H1 (cell line): Measurements from ENCODE around the gene RABL6. TPM values are rescaled to one million over a fixed set of nuclear protein-coding genes. Genes with fewer than 3 reads are reported as not detected.

Experiments used
- CBX5 ChIP-seq: fragments of 300-800, 300-1000 bp; sonication (generic); IDR thresholded peaks from 2 replicates; pipeline ENCODE4 v1.7.1; 2016; ENCODE audit warnings: antibody characterized with exemption, low read length, low read depth
- KDM5A ChIP-seq: fragments of 200-600 bp; IDR thresholded peaks from 2 replicates; pipeline ENCODE4 v1.7.1; 2012; ENCODE audit warnings: mild to moderate bottlenecking, low read length, inconsistent platforms, mixed read lengths
- PHF8 ChIP-seq: fragments of 200-600 bp; sonication (generic); conservative IDR thresholded peaks from 2 replicates; pipeline ENCODE4 v1.7.1; 2012; ENCODE audit warnings: low read depth, mild to moderate bottlenecking, inconsistent platforms, low read length, moderate library complexity
- RAD21 ChIP-seq, 2 experiments: IDR thresholded peaks in 1 of 2; conservative IDR thresholded peaks in 1 of 2; 2 replicates each; pipeline ENCODE4 v1.6.1; 2011; ENCODE audit warnings: low read depth in 2 of 2, low read length in 2 of 2, improper control_type of control experiment in 1 of 2, inconsistent platforms in 1 of 2, mild to moderate bottlenecking in 1 of 2, moderate library complexity in 1 of 2
- TEAD4 ChIP-seq: IDR thresholded peaks from 2 replicates; pipeline ENCODE4 v1.6.1; 2012; ENCODE audit warnings: low read depth, low read length, inconsistent platforms, mixed read lengths
- polyA plus RNA-seq, 7 experiments: library from polyadenylated mRNA; depleted of rRNA in 3 of 7; stranded (reverse) in 5 of 7; unstranded in 2 of 7; fragments of >200 nt in 5 of 7; fragments of 200-250 nt in 2 of 7; gene quantifications; 1 replicate in 5 of 7; 2 replicates in 1 of 7; 4 replicates in 1 of 7; pipeline versions ENCODE4 v1.2.1 to v1.2.3, GENCODE V29; 2011 to 2013; ENCODE audit warnings: missing spikeins in 2 of 7, mixed read lengths in 2 of 7
- total RNA-seq: library from RNA; stranded (reverse); fragmentation: NEBNext Ultra II Directional; extraction: Animal tissue kit (Norgen Biotek cat#: 25700); gene quantifications from 2 replicates; pipeline ENCODE4 v1.2.1, GENCODE V29; 2021

Gene RABL6
- total and polyA plus RNA-seq, 2 of the 8 experiments (the other 6 are each of a cell fraction or from before 2014, with no cell fraction given), result 70.1 to 130 TPM

DNA sequence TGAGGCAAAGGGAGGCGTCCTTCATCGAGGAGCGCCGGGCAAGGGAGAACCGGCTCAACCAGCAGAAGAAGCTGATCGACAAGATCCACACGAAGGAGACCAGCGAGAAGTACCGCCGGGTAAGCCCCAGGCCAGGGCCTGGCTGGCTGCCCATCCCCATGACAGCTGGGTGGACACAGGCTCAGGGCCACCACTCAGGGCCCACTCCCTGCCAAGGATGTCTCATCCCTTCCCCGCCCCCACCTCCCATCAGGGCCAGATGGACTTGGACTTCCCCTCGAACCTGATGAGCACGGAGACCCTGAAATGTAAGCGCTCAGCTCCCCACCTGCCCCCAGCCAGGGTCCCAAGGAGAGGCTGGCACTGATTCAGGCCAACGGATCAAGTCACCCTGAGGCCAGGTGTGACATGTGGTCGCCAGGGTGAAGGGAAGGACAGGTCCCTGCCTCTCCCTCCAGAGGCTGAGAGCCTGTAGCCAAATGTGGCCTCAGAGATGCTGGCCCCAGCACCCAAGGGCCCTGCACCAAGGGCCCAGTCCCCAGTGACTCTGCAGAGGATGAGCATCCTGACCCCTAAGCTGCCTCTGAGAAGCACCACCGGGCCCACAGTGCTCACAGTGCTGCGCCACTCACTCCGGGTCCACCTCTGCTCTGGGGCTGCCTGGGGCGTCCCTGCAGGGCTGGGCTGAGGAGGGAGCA lies 3.1 kb upstream of the RABL6 start (continued):
- TF ChIP-seq KDM5A, result no peak
- no peak for TF ChIP-seq TEAD4
- no peak for TF ChIP-seq RAD21 (IDR thresholded peaks at IDR 0.05 in 1 of 2, conservative IDR thresholded peaks at IDR 0.05 in 1 of 2; ENCODE audit: low read depth in 2 of 2, low read length in 2 of 2)
- no peak for TF ChIP-seq PHF8
- no peak for TF ChIP-seq CBX5
